HepG2 (cell line): Measurements from ENCODE around the gene TMCO4. TPM values are rescaled to one million over a fixed set of nuclear protein-coding genes. Genes with fewer than 3 reads are reported as not detected.

Source experiments
- ATAC-seq: fragments of 200-7000 bp; cut with Tn5 transposase; 3 replicates; pipeline ENCODE4 v1.9.1; 2020; ENCODE audit warnings: mild to moderate bottlenecking, moderate library complexity
- BruUV-seq: library from RNA; stranded (reverse); fragments of 400-500 nt; replicated peaks from 2 replicates; lab custom pipeline; 2021; lab: Mats Ljungman, UMichigan
- CTCF ChIA-PET: fragments of 300-600 bp; formaldehyde crosslinking; extraction: SDS; loops from one replicate; lab custom pipeline; 2021; ENCODE audit warnings: low total read pairs, inconsistent platforms, low intra/inter-chr PET ratio; lab: Yijun Ruan, JAX
- POLR2A ChIA-PET: fragments of 350-600 bp; sonication (Branson Sonifier 250); formaldehyde crosslinking; loops from one replicate; lab custom pipeline; 2020; ENCODE audit warnings: antibody characterized with exemption, inconsistent platforms; lab: Yijun Ruan, JAX
- DNase-seq: peaks from one replicate; pipeline ENCODE4 v3.0.0-alpha.2; 2015; ENCODE audit warnings: low spot score
- FAIRE-seq: peaks from 3 replicates; lab custom pipeline; 2011; peaks lifted over from hg19 to GRCh38; lab: Jason Lieb, UNC
- H2AFZ ChIP-seq: one replicate; pipeline ENCODE4 v1.6.1; 2011; ENCODE audit warnings: low read length, inconsistent platforms
- H3K27ac ChIP-seq: fragments of 300-600 bp; 3 replicates; pipeline ENCODE4 v1.8.0; 2011; ENCODE audit warnings: mixed run types, mild to moderate bottlenecking, mixed read lengths, low read length, inconsistent platforms; ENCODE audit not compliant: insufficient read depth; ENCODE audit errors: extremely low read length
- H3K27me3 ChIP-seq, 2 experiments: fragments of 200-600 bp in 1 of 2; 2 replicates in 1 of 2; 3 replicates in 1 of 2; pipeline versions ENCODE4 v1.6.0 to v1.8.0; 2011; ENCODE audit warnings: low read length in 2 of 2, mild to moderate bottlenecking in 2 of 2, moderate library complexity in 2 of 2, inconsistent platforms in 1 of 2; ENCODE audit not compliant: insufficient read depth in 2 of 2, control insufficient read depth in 1 of 2
- H3K36me3 ChIP-seq, 2 experiments: fragments of 200-600 bp in 1 of 2; replicated peaks in 1 of 2; 2 replicates in 1 of 2; 3 replicates in 1 of 2; pipeline versions ENCODE4 v1.5.1 to v1.8.0; 2011; ENCODE audit warnings: low read length in 2 of 2, inconsistent platforms in 1 of 2; ENCODE audit not compliant: insufficient read depth in 2 of 2, control insufficient read depth in 1 of 2
- H3K4me1 ChIP-seq: 2 replicates; pipeline ENCODE4 v1.5.1; 2012; ENCODE audit warnings: low read length, inconsistent platforms; ENCODE audit not compliant: insufficient read depth
- H3K4me2 ChIP-seq: 2 replicates; pipeline ENCODE4 v1.6.0; 2011; ENCODE audit warnings: low read depth, low read length, inconsistent platforms
- H3K4me3 ChIP-seq, 3 experiments: fragments of 200-600 bp in 1 of 3; sonication (generic), shearing (Covaris generic) in 1 of 3; replicated peaks in 1 of 3; 2 replicates each; pipeline ENCODE4 v1.5.1; 2011 to 2016; ENCODE audit warnings: low read length in 3 of 3, inconsistent platforms in 2 of 3, low read depth in 2 of 3, mild to moderate bottlenecking in 2 of 3, control low read depth in 1 of 3, mixed read lengths in 1 of 3; ENCODE audit not compliant: insufficient read depth in 1 of 3
- H3K79me2 ChIP-seq: one replicate; pipeline ENCODE4 v1.6.1; 2011; ENCODE audit warnings: low read length, inconsistent platforms; ENCODE audit not compliant: insufficient read depth
- H3K9ac ChIP-seq: 2 replicates; pipeline ENCODE4 v1.6.0; 2011; ENCODE audit warnings: mild to moderate bottlenecking, low read depth, low read length, inconsistent platforms; ENCODE audit not compliant: insufficient read depth
- H3K9me3 ChIP-seq: 2 replicates; pipeline ENCODE4 v1.5.1; 2012; ENCODE audit warnings: mild to moderate bottlenecking, low read length
- H4K20me1 ChIP-seq: 2 replicates; pipeline ENCODE4 v1.6.0; 2011; ENCODE audit warnings: inconsistent platforms, mild to moderate bottlenecking, low read length, moderate library complexity; ENCODE audit not compliant: insufficient read depth
- ATF5 ChIP-seq: sonication (generic); formaldehyde crosslinking; IDR thresholded peaks from 2 replicates; pipeline ENCODE4 v1.4.0; 2020; ENCODE audit warnings: mild to moderate bottlenecking, low read depth, missing genetic modification reagents
- ISX ChIP-seq: sonication (generic); formaldehyde crosslinking; conservative IDR thresholded peaks from 2 replicates; pipeline ENCODE4 v1.5.0; 2020; ENCODE audit warnings: missing genetic modification reagents
- NKX3-1 ChIP-seq: sonication (generic); formaldehyde crosslinking; IDR thresholded peaks from 2 replicates; pipeline ENCODE4 v1.5.0; 2020; ENCODE audit warnings: missing genetic modification reagents
- PAWR ChIP-seq: sonication (generic); formaldehyde crosslinking; IDR thresholded peaks from 2 replicates; pipeline ENCODE4 v1.4.0; 2020; ENCODE audit warnings: missing genetic modification reagents, mild to moderate bottlenecking, borderline replicate concordance
- PLSCR1 ChIP-seq: sonication (generic); formaldehyde crosslinking; IDR thresholded peaks from 2 replicates; pipeline ENCODE4 v1.5.0; 2020; ENCODE audit warnings: missing genetic modification reagents, mild to moderate bottlenecking, borderline replicate concordance
- ZFAT ChIP-seq: sonication (generic); formaldehyde crosslinking; conservative IDR thresholded peaks from 2 replicates; pipeline ENCODE4 v1.8.1; 2023; ENCODE audit warnings: missing genetic modification reagents, inconsistent platforms
- ZNF484 ChIP-seq: sonication (generic); formaldehyde crosslinking; IDR thresholded peaks from 2 replicates; pipeline ENCODE4 v1.5.1; 2020; ENCODE audit warnings: mild to moderate bottlenecking, low read depth, missing genetic modification reagents, borderline replicate concordance
- ZNF556 ChIP-seq: sonication (generic); formaldehyde crosslinking; IDR thresholded peaks from 2 replicates; pipeline ENCODE4 v1.4.0; 2020; ENCODE audit warnings: mild to moderate bottlenecking, missing genetic modification reagents, borderline replicate concordance
- ZNF780A ChIP-seq: sonication (generic); formaldehyde crosslinking; IDR thresholded peaks from 2 replicates; pipeline ENCODE4 v1.8.0; 2022; ENCODE audit warnings: mild to moderate bottlenecking, missing genetic modification reagents, moderate library complexity
- WGBS: methylation state at CpG from one replicate; pipeline ENCODE4 v1.1.6; 2017; ENCODE audit warnings: low lambda C conversion rate; 5-methylcytosine and 5-hydroxymethylcytosine counted together
- in situ Hi-C: cut with HindIII; loops from 2 replicates; pipeline ENCODE4 v1.10.0; 2017; ENCODE audit warnings: low pct_unique_long_range_greater_than_20kb; ENCODE audit not compliant: extremely low pct_ligation_motif_present
- intact Hi-C: fragments of 100-400 bp; cut with micrococcal nuclease; formaldehyde crosslinking; loops from one replicate; pipeline ENCODE4 v1.10.0; 2022; ENCODE audit not compliant: unreplicated experiment
- polyA plus RNA-seq, 8 experiments: library from polyadenylated mRNA; depleted of rRNA in 3 of 8; stranded (reverse) in 7 of 8; unstranded in 1 of 8; fragments of >200 nt; fragmentation: Illumina TruSeq in 4 of 8; extraction: Trizol in 4 of 8; gene quantifications; 2 replicates each; pipeline versions ENCODE4 v1.2.1 to v1.2.3, GENCODE V29; 2011 to 2016; ENCODE audit warnings: low read depth in 4 of 8, missing spikeins in 1 of 8, mixed read lengths in 1 of 8; ENCODE audit not compliant: insufficient read depth in 1 of 8
- total RNA-seq, 5 experiments: library from RNA; depleted of rRNA; stranded (reverse); fragments of >200 nt; fragmentation: Illumina TruSeq; extraction: Trizol; gene quantifications; 2 replicates each; pipeline ENCODE4 v1.2.3, GENCODE V29; 2016; ENCODE audit warnings: low read depth in 1 of 5
- TF ChIP-seq, protein P1 (sequence below): sonication (generic); formaldehyde crosslinking; IDR thresholded peaks from 2 replicates; pipeline ENCODE4 v1.5.1; 2020; ENCODE audit warnings: mild to moderate bottlenecking, missing genetic modification reagents, moderate library complexity
- TF ChIP-seq, protein P2 (sequence below): sonication (generic); formaldehyde crosslinking; IDR thresholded peaks from 2 replicates; pipeline ENCODE4 v1.4.0; 2020; ENCODE audit warnings: mild to moderate bottlenecking, missing genetic modification reagents, borderline replicate concordance

Gene TMCO4
- total and polyA plus RNA-seq, 2 of the 13 experiments (the other 11 are each of a cell fraction or from before 2014, with no cell fraction given), result 2.1 to 4.1 TPM

DNA sequence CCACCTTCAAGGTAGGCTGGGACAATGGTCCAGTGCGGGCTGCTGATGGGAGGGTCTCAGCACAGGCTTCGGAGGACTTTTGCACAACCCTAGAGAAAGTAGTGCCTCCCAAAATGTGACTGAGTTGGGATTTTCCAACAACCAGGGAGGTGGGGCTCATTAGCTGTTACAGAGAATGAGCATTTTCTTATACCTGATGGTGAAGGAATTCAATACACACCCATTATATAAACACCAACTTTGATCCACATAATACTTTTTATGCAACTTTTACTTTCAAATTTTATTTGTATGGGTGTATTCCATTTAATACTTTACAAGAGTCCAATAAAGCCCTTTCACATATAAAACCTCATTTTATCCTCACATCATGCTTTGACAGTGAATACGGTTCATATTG lies 46.6 kb upstream of the TMCO4 start:
- Histone ChIP-seq H3K27me3 (peaks cover 1 to 7% of the 10 kb centered on the region in 2 experiments; a peak in 3 of 5 replicates), H3K4me3 (no peak overlapping the region), H3K4me2 (no peak overlapping the region), H3K9me3 (no peaks in the 10 kb centered on the region), H3K27ac (no peak overlapping the region), H3K4me1 (no peaks in the 10 kb centered on the region; the same call in 1 of the 2 replicates), H4K20me1 (no peaks in the 10 kb centered on the region), H3K79me2 (no peaks in the 10 kb centered on the region), H3K36me3 (no peaks in the 10 kb centered on the region), H3K9ac (no peak overlapping the region), H2AFZ (no peak overlapping the region)
- BruUV-seq, result no TSS peak
- no peak for DNase-seq
- POLR2A ChIA-PET, result no interaction called here
- WGBS, result 46% methylated on average over 1 of the region's 3 CpGs
- CTCF ChIA-PET, result no interaction called here
- no peak for TF ChIP-seq ISX (CRISPR knock-in tag)
- TF ChIP-seq PAWR (CRISPR knock-in tag), result no peak
- TF ChIP-seq ZFAT (CRISPR knock-in tag), result no peak
- no peak for TF ChIP-seq NKX3-1 (CRISPR knock-in tag)
- TF ChIP-seq ATF5 (CRISPR knock-in tag), result no peak
- TF ChIP-seq PLSCR1 (CRISPR knock-in tag), result no peak
- no peak for TF ChIP-seq ZNF780A (CRISPR knock-in tag)
- TF ChIP-seq, protein P1, sequence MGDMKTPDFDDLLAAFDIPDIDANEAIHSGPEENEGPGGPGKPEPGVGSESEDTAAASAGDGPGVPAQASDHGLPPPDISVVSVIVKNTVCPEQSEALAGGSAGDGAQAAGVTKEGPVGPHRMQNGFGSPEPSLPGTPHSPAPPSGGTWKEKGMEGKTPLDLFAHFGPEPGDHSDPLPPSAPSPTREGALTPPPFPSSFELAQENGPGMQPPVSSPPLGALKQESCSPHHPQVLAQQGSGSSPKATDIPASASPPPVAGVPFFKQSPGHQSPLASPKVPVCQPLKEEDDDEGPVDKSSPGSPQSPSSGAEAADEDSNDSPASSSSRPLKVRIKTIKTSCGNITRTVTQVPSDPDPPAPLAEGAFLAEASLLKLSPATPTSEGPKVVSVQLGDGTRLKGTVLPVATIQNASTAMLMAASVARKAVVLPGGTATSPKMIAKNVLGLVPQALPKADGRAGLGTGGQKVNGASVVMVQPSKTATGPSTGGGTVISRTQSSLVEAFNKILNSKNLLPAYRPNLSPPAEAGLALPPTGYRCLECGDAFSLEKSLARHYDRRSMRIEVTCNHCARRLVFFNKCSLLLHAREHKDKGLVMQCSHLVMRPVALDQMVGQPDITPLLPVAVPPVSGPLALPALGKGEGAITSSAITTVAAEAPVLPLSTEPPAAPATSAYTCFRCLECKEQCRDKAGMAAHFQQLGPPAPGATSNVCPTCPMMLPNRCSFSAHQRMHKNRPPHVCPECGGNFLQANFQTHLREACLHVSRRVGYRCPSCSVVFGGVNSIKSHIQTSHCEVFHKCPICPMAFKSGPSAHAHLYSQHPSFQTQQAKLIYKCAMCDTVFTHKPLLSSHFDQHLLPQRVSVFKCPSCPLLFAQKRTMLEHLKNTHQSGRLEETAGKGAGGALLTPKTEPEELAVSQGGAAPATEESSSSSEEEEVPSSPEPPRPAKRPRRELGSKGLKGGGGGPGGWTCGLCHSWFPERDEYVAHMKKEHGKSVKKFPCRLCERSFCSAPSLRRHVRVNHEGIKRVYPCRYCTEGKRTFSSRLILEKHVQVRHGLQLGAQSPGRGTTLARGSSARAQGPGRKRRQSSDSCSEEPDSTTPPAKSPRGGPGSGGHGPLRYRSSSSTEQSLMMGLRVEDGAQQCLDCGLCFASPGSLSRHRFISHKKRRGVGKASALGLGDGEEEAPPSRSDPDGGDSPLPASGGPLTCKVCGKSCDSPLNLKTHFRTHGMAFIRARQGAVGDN (CRISPR knock-in tag), result no peak
- TF ChIP-seq, protein P2, sequence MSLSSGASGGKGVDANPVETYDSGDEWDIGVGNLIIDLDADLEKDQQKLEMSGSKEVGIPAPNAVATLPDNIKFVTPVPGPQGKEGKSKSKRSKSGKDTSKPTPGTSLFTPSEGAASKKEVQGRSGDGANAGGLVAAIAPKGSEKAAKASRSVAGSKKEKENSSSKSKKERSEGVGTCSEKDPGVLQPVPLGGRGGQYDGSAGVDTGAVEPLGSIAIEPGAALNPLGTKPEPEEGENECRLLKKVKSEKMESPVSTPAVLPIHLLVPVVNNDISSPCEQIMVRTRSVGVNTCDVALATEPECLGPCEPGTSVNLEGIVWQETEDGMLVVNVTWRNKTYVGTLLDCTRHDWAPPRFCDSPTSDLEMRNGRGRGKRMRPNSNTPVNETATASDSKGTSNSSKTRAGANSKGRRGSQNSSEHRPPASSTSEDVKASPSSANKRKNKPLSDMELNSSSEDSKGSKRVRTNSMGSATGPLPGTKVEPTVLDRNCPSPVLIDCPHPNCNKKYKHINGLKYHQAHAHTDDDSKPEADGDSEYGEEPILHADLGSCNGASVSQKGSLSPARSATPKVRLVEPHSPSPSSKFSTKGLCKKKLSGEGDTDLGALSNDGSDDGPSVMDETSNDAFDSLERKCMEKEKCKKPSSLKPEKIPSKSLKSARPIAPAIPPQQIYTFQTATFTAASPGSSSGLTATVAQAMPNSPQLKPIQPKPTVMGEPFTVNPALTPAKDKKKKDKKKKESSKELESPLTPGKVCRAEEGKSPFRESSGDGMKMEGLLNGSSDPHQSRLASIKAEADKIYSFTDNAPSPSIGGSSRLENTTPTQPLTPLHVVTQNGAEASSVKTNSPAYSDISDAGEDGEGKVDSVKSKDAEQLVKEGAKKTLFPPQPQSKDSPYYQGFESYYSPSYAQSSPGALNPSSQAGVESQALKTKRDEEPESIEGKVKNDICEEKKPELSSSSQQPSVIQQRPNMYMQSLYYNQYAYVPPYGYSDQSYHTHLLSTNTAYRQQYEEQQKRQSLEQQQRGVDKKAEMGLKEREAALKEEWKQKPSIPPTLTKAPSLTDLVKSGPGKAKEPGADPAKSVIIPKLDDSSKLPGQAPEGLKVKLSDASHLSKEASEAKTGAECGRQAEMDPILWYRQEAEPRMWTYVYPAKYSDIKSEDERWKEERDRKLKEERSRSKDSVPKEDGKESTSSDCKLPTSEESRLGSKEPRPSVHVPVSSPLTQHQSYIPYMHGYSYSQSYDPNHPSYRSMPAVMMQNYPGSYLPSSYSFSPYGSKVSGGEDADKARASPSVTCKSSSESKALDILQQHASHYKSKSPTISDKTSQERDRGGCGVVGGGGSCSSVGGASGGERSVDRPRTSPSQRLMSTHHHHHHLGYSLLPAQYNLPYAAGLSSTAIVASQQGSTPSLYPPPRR, result no peak
- TF ChIP-seq ZNF484, result no peak
- TF ChIP-seq ZNF556 (CRISPR knock-in tag), result no peak
- no peak for ATAC-seq
- in situ Hi-C loops (no loop called here), intact Hi-C loops (no loop called here)
- no peak for FAIRE-seq
